Cardiac atrium fibroblast (primary cell): Measurements from ENCODE around the gene MIS18BP1. TPM values are rescaled to one million over a fixed set of nuclear protein-coding genes. Genes with fewer than 3 reads are reported as not detected.

ENCODE experiments used
- total RNA-seq: library from RNA; depleted of rRNA; stranded (reverse); fragments of >200 nt; gene quantifications from 2 replicates; pipeline ENCODE4 v1.2.3, GENCODE V29; 2015

The MIS18BP1 gene
- total RNA-seq = 6.9 and 10.0 TPM in 2 replicates

DNA sequence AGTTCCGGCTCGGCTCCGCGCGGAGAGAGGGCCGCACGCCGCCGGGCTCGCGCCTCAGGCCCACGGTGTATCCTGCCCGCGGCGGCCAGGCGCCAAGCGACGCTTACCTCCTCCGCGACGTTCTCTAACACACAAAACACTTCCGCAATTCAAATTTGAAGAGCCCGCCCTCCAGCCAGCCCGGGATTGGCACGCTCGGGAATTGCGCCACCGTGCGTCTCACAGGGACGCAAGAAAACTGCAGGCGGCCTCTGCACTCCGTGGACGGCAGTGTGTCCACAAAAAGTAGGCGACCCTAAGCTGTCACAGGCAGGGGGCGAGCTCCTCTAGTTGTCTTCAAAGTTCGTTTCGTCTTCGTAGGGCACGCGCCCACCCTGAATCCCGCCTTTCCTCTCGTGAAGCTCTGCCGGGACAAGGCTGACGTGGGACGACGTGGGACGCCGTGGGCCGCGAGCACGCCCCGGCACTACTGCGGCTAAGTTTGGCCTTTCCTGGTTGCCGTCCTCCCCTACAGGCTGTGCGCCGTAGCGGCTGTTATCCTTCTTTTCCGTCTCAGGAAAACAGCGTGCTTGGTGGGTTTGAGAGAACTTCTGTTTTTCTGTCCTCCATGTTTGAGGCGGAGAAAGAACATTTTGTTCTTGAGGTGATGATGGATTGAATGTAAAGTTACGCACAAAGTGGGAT, at the start of gene MIS18BP1:
TSS of gene MIS18BP1 (minus strand) at position 133 of the 684 bp plus-strand sequence. CDS start 5,916 bp downstream, outside the sequence.

Other genes starting within 250 kb of the MIS18BP1 start
- 16.7 and 26.0 TPM in 2 replicates for gene PRPF39, start 169.1 kb downstream of the MIS18BP1 start, total RNA-seq
- 24.2 and 29.3 TPM in 2 replicates for gene FKBP3, start 118.7 kb downstream of the MIS18BP1 start, total RNA-seq
- gene FANCM, start 117.3 kb downstream of the MIS18BP1 start, total RNA-seq = 2.9 and 5.2 TPM in 2 replicates